ENCODE results near the gene GNAL.

DNA sequence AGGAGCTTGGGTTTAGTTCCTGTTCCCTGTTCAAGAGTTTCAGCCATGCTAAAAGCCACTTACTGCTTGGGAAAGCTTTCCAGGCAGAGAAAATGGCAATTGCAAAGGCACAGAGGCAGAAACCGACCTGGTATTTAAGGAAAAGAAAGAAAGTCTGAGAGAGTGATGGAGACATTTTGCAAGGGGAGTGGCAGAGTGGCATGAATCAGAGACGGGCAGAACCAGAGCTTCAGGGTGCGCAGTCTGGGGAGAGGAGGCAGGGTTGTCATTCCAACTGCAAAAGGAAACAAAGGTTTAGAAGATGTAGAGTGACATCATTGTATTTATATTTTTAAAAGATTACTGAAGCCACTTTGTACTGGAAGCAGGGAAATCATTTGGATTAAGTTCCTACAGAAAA, 14.9 kb upstream of the GNAL start:
- TF ChIP-seq ISL1 (CRISPR knock-in tag; IDR thresholded peaks at IDR 0.05) (no peak), ZNF8 (CRISPR knock-in tag; IDR thresholded peaks at IDR 0.05) (no peak), RARB (CRISPR knock-in tag; IDR thresholded peaks at IDR 0.05) (no peak)
- TF ChIP-seq, protein P1, sequence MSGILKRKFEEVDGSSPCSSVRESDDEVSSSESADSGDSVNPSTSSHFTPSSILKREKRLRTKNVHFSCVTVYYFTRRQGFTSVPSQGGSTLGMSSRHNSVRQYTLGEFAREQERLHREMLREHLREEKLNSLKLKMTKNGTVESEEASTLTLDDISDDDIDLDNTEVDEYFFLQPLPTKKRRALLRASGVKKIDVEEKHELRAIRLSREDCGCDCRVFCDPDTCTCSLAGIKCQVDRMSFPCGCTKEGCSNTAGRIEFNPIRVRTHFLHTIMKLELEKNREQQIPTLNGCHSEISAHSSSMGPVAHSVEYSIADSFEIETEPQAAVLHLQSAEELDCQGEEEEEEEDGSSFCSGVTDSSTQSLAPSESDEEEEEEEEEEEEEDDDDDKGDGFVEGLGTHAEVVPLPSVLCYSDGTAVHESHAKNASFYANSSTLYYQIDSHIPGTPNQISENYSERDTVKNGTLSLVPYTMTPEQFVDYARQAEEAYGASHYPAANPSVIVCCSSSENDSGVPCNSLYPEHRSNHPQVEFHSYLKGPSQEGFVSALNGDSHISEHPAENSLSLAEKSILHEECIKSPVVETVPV (CRISPR knock-in tag; IDR thresholded peaks at IDR 0.05) = no peak
